SU-DHL-6 (cell line): ENCODE results near the gene GSDMA.

ENCODE experiments used
- EZH2phosphoT487 ChIP-seq: fragments of 200-600 bp; sonication (generic), shearing (Covaris generic); conservative IDR thresholded peaks from 2 replicates; pipeline ENCODE4 v1.6.1; 2018; ENCODE audit warnings: mild to moderate bottlenecking, antibody characterized with exemption, low read length, moderate library complexity, mixed read lengths
- TF ChIP-seq, protein P1 (sequence below): fragments of 200-600 bp; sonication (generic); IDR thresholded peaks from one replicate; pipeline ENCODE4 v1.5.1; 2017; ENCODE audit warnings: antibody characterized with exemption, mild to moderate bottlenecking, low read length, moderate library complexity; ENCODE audit not compliant: insufficient read depth, poor library complexity, severe bottlenecking

DNA sequence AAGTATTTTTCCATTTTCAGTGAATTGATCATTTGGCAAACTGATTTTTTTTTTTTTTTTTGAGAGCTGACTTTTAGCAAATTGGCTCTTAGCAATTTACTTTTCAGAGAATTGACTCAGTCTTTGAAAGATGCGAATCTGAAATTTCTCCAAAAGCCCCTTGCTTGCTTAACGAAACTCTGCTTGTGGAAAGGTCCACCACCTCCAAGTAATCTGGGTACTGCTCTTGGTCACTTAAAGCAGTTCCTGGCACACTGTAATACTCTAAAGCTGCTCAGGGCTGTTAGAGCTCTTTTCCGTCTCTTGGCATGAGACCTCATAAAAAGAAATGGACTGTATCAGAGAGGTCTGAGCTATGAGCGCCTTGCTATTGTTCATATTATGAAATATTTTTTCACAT is 47.2 kb upstream of the GSDMA start:
- TF ChIP-seq, protein P1, sequence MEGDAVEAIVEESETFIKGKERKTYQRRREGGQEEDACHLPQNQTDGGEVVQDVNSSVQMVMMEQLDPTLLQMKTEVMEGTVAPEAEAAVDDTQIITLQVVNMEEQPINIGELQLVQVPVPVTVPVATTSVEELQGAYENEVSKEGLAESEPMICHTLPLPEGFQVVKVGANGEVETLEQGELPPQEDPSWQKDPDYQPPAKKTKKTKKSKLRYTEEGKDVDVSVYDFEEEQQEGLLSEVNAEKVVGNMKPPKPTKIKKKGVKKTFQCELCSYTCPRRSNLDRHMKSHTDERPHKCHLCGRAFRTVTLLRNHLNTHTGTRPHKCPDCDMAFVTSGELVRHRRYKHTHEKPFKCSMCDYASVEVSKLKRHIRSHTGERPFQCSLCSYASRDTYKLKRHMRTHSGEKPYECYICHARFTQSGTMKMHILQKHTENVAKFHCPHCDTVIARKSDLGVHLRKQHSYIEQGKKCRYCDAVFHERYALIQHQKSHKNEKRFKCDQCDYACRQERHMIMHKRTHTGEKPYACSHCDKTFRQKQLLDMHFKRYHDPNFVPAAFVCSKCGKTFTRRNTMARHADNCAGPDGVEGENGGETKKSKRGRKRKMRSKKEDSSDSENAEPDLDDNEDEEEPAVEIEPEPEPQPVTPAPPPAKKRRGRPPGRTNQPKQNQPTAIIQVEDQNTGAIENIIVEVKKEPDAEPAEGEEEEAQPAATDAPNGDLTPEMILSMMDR, result no peak
- no peak for TF ChIP-seq EZH2phosphoT487
